Measurements from ENCODE around the gene SUPT3H. TPM values are rescaled to one million over a fixed set of nuclear protein-coding genes. Genes with fewer than 3 reads are reported as not detected.

Gene SUPT3H
- total and polyA plus RNA-seq, 2 donors (not counting 1 experiment from before 2014, with no cell fraction given) = 5.5 to 12.4 TPM

DNA sequence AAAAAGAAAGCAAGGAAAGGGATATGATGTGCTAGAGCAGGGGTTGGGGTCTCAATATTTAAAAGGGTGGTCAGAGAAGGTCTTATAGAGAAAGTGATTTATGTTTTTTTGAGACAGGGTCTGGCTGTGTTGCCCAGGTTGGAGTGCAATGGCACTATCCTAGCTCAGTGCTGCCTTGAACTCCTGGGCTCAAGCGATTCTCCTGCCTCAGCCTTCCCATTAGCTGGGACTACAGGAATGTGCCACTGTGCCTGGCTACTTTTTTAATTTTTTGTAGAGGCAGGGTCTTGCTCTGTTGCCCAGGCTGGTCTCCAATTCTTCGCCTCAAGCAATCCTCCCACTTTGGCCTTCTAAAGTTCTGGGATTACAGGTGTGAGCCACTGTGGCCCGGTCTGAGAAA lies 557.0 kb downstream of the SUPT3H start:
- intact Hi-C loops (cut with micrococcal nuclease) = no loop called here
- ATAC-seq (ENCODE audit: low read depth) (no peak), DNase-seq (no peak)
- Histone ChIP-seq H3K4me2 (replicated peaks; ENCODE audit: low read depth, low read length, poor library complexity, severe bottlenecking) (no peak overlapping the region), H3K9ac (ENCODE audit: low read length) (no peak overlapping the region), H3K27ac (ENCODE audit: low read length in 2 of 2) (no peak overlapping the region), H4K20me1 (ENCODE audit: control insufficient read depth, insufficient read depth, low read length, poor library complexity, severe bottlenecking) (no peaks in the 10 kb centered on the region), H3K36me3 (replicated peaks in 1 of 2; ENCODE audit: control extremely low read depth in 1 of 2, control insufficient read depth in 1 of 2, extremely low read depth in 1 of 2, insufficient read depth in 2 of 2, low read length in 1 of 2) (no peaks in the 10 kb centered on the region), H3K4me1 (ENCODE audit: control insufficient read depth in 2 of 2, insufficient read depth in 2 of 2, low read length in 2 of 2) (no peaks in the 10 kb centered on the region), H3K79me2 (ENCODE audit: control insufficient read depth, insufficient read depth, low read length) (no peaks in the 10 kb centered on the region), H3K27me3 (replicated peaks in 1 of 4; ENCODE audit: control extremely low read depth in 1 of 4, control insufficient read depth in 3 of 4, insufficient read depth in 4 of 4, low read length in 3 of 4) (no peaks in the 10 kb centered on the region), H3K4me3 (ENCODE audit: control extremely low read depth in 1 of 5, extremely low read depth in 1 of 5, insufficient read depth in 1 of 5, low read depth in 2 of 5, low read length in 4 of 5) (no peak overlapping the region), H3K9me3 (ENCODE audit: control extremely low read depth in 1 of 3, control insufficient read depth in 2 of 3, insufficient read depth in 1 of 3, low read length in 2 of 3) (no peaks in the 10 kb centered on the region), H2AFZ (ENCODE audit: insufficient read depth, low read depth, low read length, poor library complexity, severe bottlenecking) (no peak overlapping the region)
- CTCF ChIA-PET = no interaction called here
- H3K27me3 Mint-ChIP-seq = no peaks in the 10 kb centered on the region
- no peak for TF ChIP-seq CTCF (IDR thresholded peaks at IDR 0.05)
- TF ChIP-seq EZH2 (IDR thresholded peaks at IDR 0.05; ENCODE audit: borderline replicate concordance, insufficient read depth, low read depth, low read length, poor library complexity, severe bottlenecking) = no peak
- H3K4me3 Mint-ChIP-seq = no peak overlapping the region
- H3K27ac Mint-ChIP-seq = no peak overlapping the region
- POLR2A ChIA-PET = no interaction called here
- no peaks in the 10 kb centered on the region for H3K9me3 Mint-ChIP-seq (ENCODE audit: insufficient read depth)
- WGBS (ENCODE audit: insufficient coverage) = 100% methylated on average over 2 of the region's 3 CpGs
- no peaks in the 10 kb centered on the region for H3K4me1 Mint-ChIP-seq

DNA sequence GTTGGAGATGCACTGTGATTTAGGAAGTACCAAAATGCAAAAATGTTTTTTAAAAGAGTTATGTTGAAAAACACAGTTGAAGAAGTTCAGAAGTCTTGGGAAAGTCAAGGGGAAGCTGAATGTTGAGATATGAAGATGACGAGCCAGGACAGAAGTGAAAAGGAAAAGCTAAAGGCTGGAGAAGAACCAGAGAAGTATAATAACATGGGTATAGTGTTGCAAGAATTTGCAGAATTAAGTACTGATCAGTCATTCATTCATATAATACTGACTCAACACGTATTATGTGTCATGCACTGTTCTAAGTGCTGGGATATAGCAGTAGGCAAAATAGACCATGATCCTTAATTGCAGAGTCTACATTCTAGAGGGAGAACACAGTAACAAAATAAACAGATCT lies 557.4 kb downstream of the SUPT3H start:
- Mint-ChIP-seq H3K4me3 (no peak overlapping the region), H3K9me3 (ENCODE audit: insufficient read depth) (no peaks in the 10 kb centered on the region), H3K27me3 (no peaks in the 10 kb centered on the region), H3K27ac (no peak overlapping the region), H3K4me1 (no peaks in the 10 kb centered on the region)
- DNase-seq (no peak), ATAC-seq (ENCODE audit: low read depth) (no peak)
- Histone ChIP-seq H3K79me2 (ENCODE audit: control insufficient read depth, insufficient read depth, low read length) (no peaks in the 10 kb centered on the region), H3K27me3 (replicated peaks in 1 of 4; ENCODE audit: control extremely low read depth in 1 of 4, control insufficient read depth in 3 of 4, insufficient read depth in 4 of 4, low read length in 3 of 4) (no peaks in the 10 kb centered on the region), H3K4me2 (replicated peaks; ENCODE audit: low read depth, low read length, poor library complexity, severe bottlenecking) (no peak overlapping the region), H3K9ac (ENCODE audit: low read length) (no peak overlapping the region), H3K9me3 (ENCODE audit: control extremely low read depth in 1 of 3, control insufficient read depth in 2 of 3, insufficient read depth in 1 of 3, low read length in 2 of 3) (no peaks in the 10 kb centered on the region), H3K4me3 (ENCODE audit: control extremely low read depth in 1 of 5, extremely low read depth in 1 of 5, insufficient read depth in 1 of 5, low read depth in 2 of 5, low read length in 4 of 5) (no peak overlapping the region), H3K27ac (ENCODE audit: low read length in 2 of 2) (no peak overlapping the region), H4K20me1 (ENCODE audit: control insufficient read depth, insufficient read depth, low read length, poor library complexity, severe bottlenecking) (no peaks in the 10 kb centered on the region), H3K36me3 (replicated peaks in 1 of 2; ENCODE audit: control extremely low read depth in 1 of 2, control insufficient read depth in 1 of 2, extremely low read depth in 1 of 2, insufficient read depth in 2 of 2, low read length in 1 of 2) (no peaks in the 10 kb centered on the region), H2AFZ (ENCODE audit: insufficient read depth, low read depth, low read length, poor library complexity, severe bottlenecking) (no peak overlapping the region), H3K4me1 (ENCODE audit: control insufficient read depth in 2 of 2, insufficient read depth in 2 of 2, low read length in 2 of 2) (no peaks in the 10 kb centered on the region)
- ChIA-PET CTCF (no interaction called here), POLR2A (no interaction called here)
- TF ChIP-seq EZH2 (IDR thresholded peaks at IDR 0.05; ENCODE audit: borderline replicate concordance, insufficient read depth, low read depth, low read length, poor library complexity, severe bottlenecking) (no peak), CTCF (IDR thresholded peaks at IDR 0.05) (no peak)
- 100% methylated on average over 1 of the region's 2 CpGs for WGBS (ENCODE audit: insufficient coverage)
- intact Hi-C loops (cut with micrococcal nuclease) = no loop called here

Data from B cell (primary cell).